Spinal cord (tissue), 10 donors: ENCODE results near the gene SESTD1. TPM values are rescaled to one million over a fixed set of nuclear protein-coding genes. Genes with fewer than 3 reads are reported as not detected.

Source experiments
- DNase-seq, 6 donors: peaks; one replicate each; pipeline versions ENCODE4 v3.0.0 to v3.0.0-alpha.2; 2013 to 2015; ENCODE audit warnings: low spot score in 6 of 6, low read depth in 4 of 6
- H3K27ac ChIP-seq: one replicate; pipeline ENCODE4 v1.5.1; 2013; ENCODE audit warnings: low read depth, low read length, control low read depth
- H3K27me3 ChIP-seq: one replicate; pipeline ENCODE4 v1.6.1; 2013; ENCODE audit warnings: low read length; ENCODE audit not compliant: control insufficient read depth, insufficient read depth
- H3K36me3 ChIP-seq: one replicate; pipeline ENCODE4 v1.6.1; 2013; ENCODE audit warnings: low read length; ENCODE audit not compliant: control insufficient read depth, insufficient read depth
- H3K4me1 ChIP-seq: one replicate; pipeline ENCODE4 v1.6.1; 2013; ENCODE audit warnings: low read length; ENCODE audit not compliant: control insufficient read depth, insufficient read depth
- H3K4me3 ChIP-seq: one replicate; pipeline ENCODE4 v1.5.1; 2013; ENCODE audit warnings: low read depth, low read length, control low read depth
- H3K9me3 ChIP-seq: one replicate; pipeline ENCODE4 v1.6.1; 2013; ENCODE audit warnings: low read length; ENCODE audit not compliant: control insufficient read depth, insufficient read depth
- WGBS: methylation state at CpG from one replicate; pipeline ENCODE4 v1.1.5; 2013; ENCODE audit warnings: missing lambda C conversion rate; ENCODE audit not compliant: insufficient coverage; 5-methylcytosine and 5-hydroxymethylcytosine counted together
- polyA plus RNA-seq, 2 donors: library from polyadenylated mRNA; unstranded; fragments of 120-200 nt; gene quantifications; one replicate each; pipeline ENCODE4 v1.2.1, GENCODE V29; 2013; ENCODE audit not compliant: insufficient read length in 2 of 2
- total RNA-seq, 2 donors: library from RNA; depleted of rRNA in 1 of 2; stranded (reverse); fragments of 120-200 nt in 1 of 2; fragments of >200 nt in 1 of 2; gene quantifications; one replicate each; pipeline versions ENCODE4 v1.2.3 to v1.2.4, GENCODE V29; 2013 to 2014
- donor health status: healthy.

The SESTD1 gene
- total and polyA plus RNA-seq, 4 donors, result 33.3 to 72.6 (median 58.1) TPM

DNA sequence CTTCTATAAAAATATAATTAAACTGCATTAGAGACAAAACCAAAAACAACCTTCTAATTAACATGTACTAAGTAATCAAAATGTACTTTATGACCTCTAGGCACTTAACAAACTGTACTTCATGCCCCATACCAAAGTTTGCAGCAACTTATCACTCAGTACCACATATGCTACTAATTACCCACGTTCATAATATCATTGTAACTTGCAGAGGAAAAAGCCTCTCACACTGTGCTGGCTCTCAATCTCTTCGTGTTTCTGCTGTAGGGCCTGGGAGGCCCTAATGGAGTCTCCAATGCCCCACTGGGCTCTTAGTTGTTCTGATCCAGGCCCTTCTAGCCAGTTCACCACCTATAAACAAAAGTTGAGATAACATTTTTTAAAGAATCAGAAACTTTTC is 132.6 kb downstream of the SESTD1 start:
- Histone ChIP-seq H3K9me3 (no peaks in the 10 kb centered on the region), H3K4me1 (no peaks in the 10 kb centered on the region), H3K27ac (no peak overlapping the region), H3K4me3 (no peak overlapping the region), H3K27me3 (no peaks in the 10 kb centered on the region), H3K36me3 (no peaks in the 10 kb centered on the region)
- WGBS, result 70% methylated on average over 1 of the region's 2 CpGs
- DNase-seq, result no peak

DNA sequence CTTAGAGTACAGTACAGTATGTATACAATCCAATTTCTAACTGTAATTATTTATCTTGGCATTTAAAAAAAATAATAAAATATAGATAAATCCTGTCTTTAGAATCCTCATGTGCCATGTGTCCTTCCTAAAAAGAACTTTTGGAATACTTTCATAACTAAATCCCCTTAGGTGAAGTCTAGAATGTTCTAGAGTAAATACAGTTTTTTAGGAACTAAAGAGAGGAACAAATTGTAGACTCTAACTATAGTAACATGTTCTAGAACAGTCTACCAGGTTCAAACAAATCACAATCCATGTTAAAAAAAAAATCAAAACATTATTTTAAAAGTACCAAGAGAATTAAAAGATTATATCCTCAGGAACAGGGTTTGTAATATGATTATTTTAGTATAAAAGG is 134.1 kb downstream of the SESTD1 start:
- Histone ChIP-seq H3K27me3 (no peaks in the 10 kb centered on the region), H3K27ac (no peak overlapping the region), H3K4me3 (no peak overlapping the region), H3K36me3 (no peaks in the 10 kb centered on the region), H3K4me1 (no peaks in the 10 kb centered on the region), H3K9me3 (no peaks in the 10 kb centered on the region)
- DNase-seq, result no peak

DNA sequence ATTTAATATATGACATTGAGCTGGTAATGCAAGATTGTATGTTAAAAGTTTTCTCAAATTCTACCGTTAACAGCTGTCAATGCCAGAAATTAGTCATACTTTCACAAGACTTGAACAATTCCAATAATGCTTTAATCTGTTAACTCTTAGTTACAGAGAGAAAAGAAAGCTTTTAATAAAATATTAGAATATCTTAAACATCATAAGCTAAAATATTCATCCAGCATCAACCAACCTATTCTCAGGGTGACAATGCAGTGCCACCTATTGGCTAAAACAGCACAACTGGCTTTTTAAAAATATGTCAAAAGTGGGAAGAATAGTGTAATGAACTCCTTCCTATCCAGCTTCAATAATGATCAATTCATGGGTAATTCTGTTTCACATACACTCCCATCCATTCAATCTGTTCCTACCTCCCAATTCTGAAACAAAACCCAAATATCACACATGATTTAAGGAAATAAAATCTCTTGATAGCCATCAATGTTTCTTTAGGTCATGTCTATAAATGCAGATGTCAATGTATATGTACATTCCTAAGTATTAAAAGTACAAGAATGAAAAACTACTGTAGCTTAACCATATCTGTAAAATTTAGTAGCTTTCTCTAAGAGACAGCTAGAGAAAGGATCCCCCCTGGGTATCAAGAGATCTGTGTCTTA is 134.9 kb downstream of the SESTD1 start:
- H3K4me3 ChIP-seq, result no peak overlapping the region
- H3K36me3 ChIP-seq, result no peaks in the 10 kb centered on the region
- no peaks in the 10 kb centered on the region for H3K9me3 ChIP-seq
- H3K27me3 ChIP-seq, result no peaks in the 10 kb centered on the region
- DNase-seq, result peak in 2 of 6 donors; percentile 14 to 56
- H3K27ac ChIP-seq, result no peak overlapping the region
- H3K4me1 ChIP-seq, result no peaks in the 10 kb centered on the region
- WGBS, result no CpG with 5 or more reads among the region's 1 CpG

DNA sequence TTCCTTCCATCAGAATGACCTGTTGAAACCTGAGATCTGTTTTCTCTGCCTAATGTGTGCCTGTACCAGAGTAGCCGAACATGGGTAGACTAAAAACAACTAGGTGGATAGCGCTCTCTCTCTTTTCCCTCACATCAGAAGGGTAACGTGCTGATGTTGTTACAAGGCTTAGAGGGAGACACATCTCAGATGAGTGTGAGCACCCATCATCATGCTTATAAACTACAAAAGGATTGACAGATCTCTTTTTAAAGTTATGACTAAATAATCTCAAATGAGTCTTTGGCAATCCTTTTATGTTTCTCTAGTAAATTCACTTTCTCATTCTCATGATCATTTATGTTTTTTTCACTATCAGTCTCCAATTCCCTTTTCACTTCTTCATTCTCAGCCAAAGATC is 139.2 kb downstream of the SESTD1 start:
- DNase-seq, result no peak
- no peak overlapping the region for H3K27ac ChIP-seq

DNA sequence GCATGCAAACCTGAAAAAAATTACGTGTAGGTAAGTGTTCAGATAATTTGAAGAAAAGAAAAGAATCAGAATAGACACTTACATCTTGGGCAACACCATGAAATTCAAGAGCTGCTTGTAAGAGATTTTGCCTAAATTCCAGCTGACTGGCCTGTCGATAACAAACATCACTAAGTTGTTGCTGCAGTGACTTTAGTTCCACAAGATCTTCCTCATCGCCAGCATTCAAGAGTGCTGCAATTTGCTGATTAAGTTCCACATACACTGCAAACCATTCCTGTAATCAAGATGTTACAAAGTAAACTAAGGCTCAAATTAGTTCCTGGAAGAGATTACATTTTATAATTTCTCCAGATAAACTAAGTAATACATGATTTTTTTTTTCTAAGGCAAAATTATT is 140.3 kb downstream of the SESTD1 start:
- DNase-seq, result no peak
- Histone ChIP-seq H3K4me3 (no peak overlapping the region), H3K4me1 (no peaks in the 10 kb centered on the region), H3K27ac (no peak overlapping the region), H3K27me3 (no peaks in the 10 kb centered on the region), H3K9me3 (no peaks in the 10 kb centered on the region), H3K36me3 (peaks cover 10% of the 10 kb centered on the region)
- WGBS, result 100% methylated on average over 1 of the region's 3 CpGs

More for the DNA sequence above, 139.2 kb downstream of the SESTD1 start:
- Histone ChIP-seq H3K27me3 (no peaks in the 10 kb centered on the region), H3K4me1 (no peaks in the 10 kb centered on the region), H3K4me3 (no peak overlapping the region), H3K9me3 (no peaks in the 10 kb centered on the region), H3K36me3 (peaks cover 3% of the 10 kb centered on the region)
- 100% methylated on average over 1 of the region's 3 CpGs for WGBS

DNA sequence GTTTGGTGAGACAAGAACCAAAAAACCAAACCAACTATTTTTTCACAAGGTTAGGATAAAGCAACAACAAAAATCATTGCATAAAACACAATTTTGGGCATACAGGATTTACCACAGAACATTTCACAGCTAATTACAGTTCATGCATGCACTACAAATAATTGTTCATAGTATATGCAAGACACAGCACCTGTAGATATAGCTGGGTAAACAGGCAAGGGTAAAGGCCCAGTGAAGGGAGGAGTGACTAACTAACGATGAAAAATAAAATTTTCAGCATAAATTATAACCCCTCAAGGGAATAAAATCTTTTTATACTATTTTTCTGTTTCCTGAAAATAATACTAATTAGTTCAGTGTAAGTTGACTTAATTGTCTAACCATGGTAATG is 141.4 kb downstream of the SESTD1 start:
- no peak overlapping the region for H3K27ac ChIP-seq
- H3K27me3 ChIP-seq, result no peaks in the 10 kb centered on the region
- WGBS, result no CpG with 5 or more reads among the region's 1 CpG
- DNase-seq, result no peak
- no peak overlapping the region for H3K4me3 ChIP-seq
- no peaks in the 10 kb centered on the region for H3K9me3 ChIP-seq
- H3K4me1 ChIP-seq, result no peaks in the 10 kb centered on the region
- H3K36me3 ChIP-seq, result peaks cover 10% of the 10 kb centered on the region

DNA sequence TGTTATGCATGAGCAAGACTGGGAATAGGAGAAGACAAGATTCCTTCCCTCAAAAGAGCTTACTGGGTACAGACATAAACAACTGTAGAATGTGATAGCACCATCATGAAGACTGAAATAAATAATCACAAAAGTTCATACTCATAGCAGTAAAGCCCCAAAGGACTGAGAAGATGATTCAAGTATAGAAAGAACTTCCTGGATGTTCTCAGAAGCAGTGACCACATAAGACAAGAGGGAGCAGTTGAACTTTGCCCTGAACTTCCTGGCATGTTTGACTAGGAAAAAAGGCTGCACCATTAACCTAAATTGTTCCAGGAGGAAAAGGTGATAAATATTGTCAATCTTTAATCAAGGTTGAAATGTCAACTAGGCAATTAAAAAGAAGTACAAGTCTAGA is 156.9 kb downstream of the SESTD1 start:
- H3K27me3 ChIP-seq, result no peaks in the 10 kb centered on the region
- peaks cover 5% of the 10 kb centered on the region for H3K36me3 ChIP-seq
- no peak overlapping the region for H3K27ac ChIP-seq
- no peak for DNase-seq
- H3K9me3 ChIP-seq, result no peaks in the 10 kb centered on the region
- H3K4me1 ChIP-seq, result no peaks in the 10 kb centered on the region
- H3K4me3 ChIP-seq, result no peak overlapping the region

DNA sequence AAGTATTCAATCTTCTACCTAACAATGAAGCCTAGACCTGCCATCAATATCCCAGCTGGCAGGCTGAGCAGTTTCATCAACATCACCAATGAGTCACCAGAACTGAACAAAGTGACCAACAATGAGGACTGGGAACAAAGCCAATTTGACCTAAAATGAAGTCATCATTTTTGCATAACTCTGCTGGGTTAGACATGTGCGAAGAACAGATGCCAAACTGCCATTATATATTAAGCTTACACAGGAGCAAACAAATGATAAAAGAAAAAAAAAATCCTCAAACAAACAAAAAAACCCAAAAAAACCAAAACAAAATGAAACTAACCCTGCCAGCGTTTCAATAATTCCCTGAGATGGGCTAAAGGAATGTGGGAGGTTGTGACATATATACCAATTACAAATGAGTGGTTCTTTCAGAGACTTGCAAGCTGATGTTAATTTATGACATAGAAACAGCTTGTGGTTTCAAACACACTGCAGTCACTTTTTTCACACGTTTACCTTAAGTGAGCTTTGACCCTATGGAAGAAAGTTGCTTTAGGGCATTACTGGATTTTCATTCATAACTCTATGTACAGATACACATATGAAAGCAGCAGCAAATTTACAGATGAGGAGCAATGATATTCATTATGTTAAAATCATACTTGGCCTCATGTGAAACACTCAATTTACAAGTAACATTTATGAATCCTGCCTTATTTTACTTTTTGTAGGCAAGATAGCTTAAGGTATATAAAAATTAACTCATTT is 157.8 kb downstream of the SESTD1 start:
- Histone ChIP-seq H3K27me3 (no peaks in the 10 kb centered on the region), H3K9me3 (no peaks in the 10 kb centered on the region), H3K36me3 (peaks cover 2% of the 10 kb centered on the region), H3K27ac (no peak overlapping the region), H3K4me3 (no peak overlapping the region), H3K4me1 (no peaks in the 10 kb centered on the region)
- peak in 4 of 6 donors; percentile 15 to 80 (median 52) for DNase-seq
- no CpG with 5 or more reads among the region's 3 CpGs for WGBS

DNA sequence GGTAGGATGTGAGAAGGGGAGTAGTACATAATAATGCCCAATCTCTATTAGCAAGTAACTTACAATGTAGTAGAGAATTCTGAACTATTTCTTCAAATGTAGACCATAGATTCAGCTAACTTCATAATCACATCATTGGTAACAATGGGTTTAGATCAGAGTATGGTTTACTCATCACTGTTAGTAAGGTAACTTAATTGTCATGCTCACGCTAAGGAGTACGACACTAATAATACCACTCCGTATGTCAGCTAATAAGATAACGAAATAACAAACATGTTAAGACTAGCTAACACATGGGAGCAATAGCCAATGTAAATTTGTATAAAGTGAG is 158.3 kb downstream of the SESTD1 start:
- WGBS, result no CpG with 5 or more reads among the region's 4 CpGs
- Histone ChIP-seq H3K9me3 (no peaks in the 10 kb centered on the region), H3K27me3 (no peaks in the 10 kb centered on the region), H3K4me1 (no peaks in the 10 kb centered on the region), H3K27ac (no peak overlapping the region), H3K36me3 (no peaks in the 10 kb centered on the region), H3K4me3 (no peak overlapping the region)
- DNase-seq, result no peak

DNA sequence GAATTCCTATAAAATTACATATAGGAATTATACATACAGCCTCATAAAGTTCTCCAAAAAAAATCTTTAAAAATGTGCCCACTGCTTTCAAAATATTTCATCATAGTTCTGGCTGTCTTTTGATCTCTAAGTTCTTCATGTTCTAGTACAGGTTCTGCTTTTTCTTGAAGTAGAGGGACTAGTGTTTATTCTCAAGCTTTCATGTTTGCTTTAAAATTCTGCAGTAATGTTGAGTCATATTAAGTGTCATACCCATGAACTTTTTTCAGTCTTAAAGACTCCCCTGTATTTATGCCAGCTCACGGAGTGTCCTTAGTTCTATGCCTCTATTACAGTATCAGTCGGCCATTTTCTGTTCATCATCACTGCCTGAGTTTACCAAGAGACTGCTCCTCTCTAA is 159.9 kb downstream of the SESTD1 start:
- no CpG with 5 or more reads among the region's 2 CpGs for whole genome bisulfite sequencing
- Histone ChIP-seq H3K4me3 (no peak overlapping the region), H3K9me3 (no peaks in the 10 kb centered on the region), H3K36me3 (no peaks in the 10 kb centered on the region), H3K4me1 (no peaks in the 10 kb centered on the region), H3K27me3 (no peaks in the 10 kb centered on the region), H3K27ac (no peak overlapping the region)
- DNase-seq, result no peak
